GM12878 (cell line): Measurements from ENCODE around the gene HNRNPF. TPM values are rescaled to one million over a fixed set of nuclear protein-coding genes. Genes with fewer than 3 reads are reported as not detected.

Source experiments
- ATAC-seq: fragments of 200-7000 bp; cut with Tn5 transposase; 3 replicates; pipeline ENCODE4 v1.9.1; 2020; ENCODE audit warnings: mild to moderate bottlenecking, moderate library complexity
- BruUV-seq: library from RNA; stranded (reverse); fragments of 400-500 nt; replicated peaks from 2 replicates; lab custom pipeline; 2021; lab: Mats Ljungman, UMichigan
- CTCF ChIA-PET: fragments of 300-600 bp; sonication (Branson Sonifier 250); formaldehyde crosslinking; extraction: SDS; loops from one replicate; lab custom pipeline; 2021; ENCODE audit warnings: inconsistent platforms; lab: Yijun Ruan, JAX
- POLR2A ChIA-PET: fragments of 350-600 bp; formaldehyde crosslinking; extraction: SDS; loops from one replicate; lab custom pipeline; 2021; ENCODE audit warnings: inconsistent platforms; lab: Charles Lee
- RAD21 ChIA-PET: fragments of 300-600 bp; sonication (Branson Sonifier 250); formaldehyde crosslinking; loops from one replicate; lab custom pipeline; 2023; ENCODE audit warnings: antibody characterized with exemption; ENCODE audit not compliant: unreplicated experiment; lab: Charles Lee
- SMC1A ChIA-PET: fragments of 300-600 bp; sonication (Branson Sonifier 250); formaldehyde crosslinking; loops from one replicate; lab custom pipeline; 2023; ENCODE audit not compliant: unreplicated experiment, uncharacterized antibody; lab: Charles Lee
- DNase-seq: peaks from one replicate; pipeline ENCODE4 v3.0.0-alpha.2; 2011; ENCODE audit warnings: low read depth, low spot score
- FAIRE-seq: peaks from 3 replicates; lab custom pipeline; 2011; peaks lifted over from hg19 to GRCh38; lab: Jason Lieb, UNC
- H2AFZ ChIP-seq: 2 replicates; pipeline ENCODE4 v1.6.0; 2011; ENCODE audit warnings: low read depth, low read length, control low read depth; ENCODE audit not compliant: control insufficient read depth
- H3K27ac ChIP-seq: 2 replicates; pipeline ENCODE4 v1.5.1; 2011; ENCODE audit warnings: control low read depth; ENCODE audit not compliant: control insufficient read depth, insufficient read depth
- H3K27me3 ChIP-seq, 2 experiments: replicated peaks in 1 of 2; 2 replicates each; pipeline versions ENCODE4 v1.6.0 to v1.6.1; 2011; ENCODE audit warnings: low read length in 1 of 2; ENCODE audit not compliant: control insufficient read depth in 2 of 2, insufficient read depth in 2 of 2
- H3K36me3 ChIP-seq, 2 experiments: 2 replicates each; pipeline ENCODE4 v1.5.1; 2011; ENCODE audit warnings: low read length in 1 of 2; ENCODE audit not compliant: control insufficient read depth in 2 of 2, insufficient read depth in 2 of 2
- H3K4me1 ChIP-seq: 2 replicates; pipeline ENCODE4 v1.6.1; 2011; ENCODE audit warnings: mild to moderate bottlenecking, low read length, moderate library complexity, mixed read lengths; ENCODE audit not compliant: control insufficient read depth, insufficient read depth
- H3K4me2 ChIP-seq: 2 replicates; pipeline ENCODE4 v1.6.0; 2011; ENCODE audit warnings: control low read depth; ENCODE audit not compliant: control insufficient read depth, insufficient read depth
- H3K4me3 ChIP-seq: fragments of 200-600 bp; sonication (generic); 2 replicates; pipeline ENCODE4 v1.5.1; 2016
- H3K79me2 ChIP-seq: 2 replicates; pipeline ENCODE4 v1.6.0; 2011; ENCODE audit warnings: low read length; ENCODE audit not compliant: control insufficient read depth, insufficient read depth
- H3K9ac ChIP-seq: 2 replicates; pipeline ENCODE4 v1.8.0; 2011; ENCODE audit warnings: low read length, control low read depth, mixed read lengths; ENCODE audit not compliant: control insufficient read depth, insufficient read depth
- H3K9me3 ChIP-seq: replicated peaks from 3 replicates; pipeline ENCODE4 v1.5.1; 2011; ENCODE audit warnings: mild to moderate bottlenecking, low read length; ENCODE audit not compliant: control insufficient read depth, insufficient read depth
- H4K20me1 ChIP-seq: 2 replicates; pipeline ENCODE4 v1.6.0; 2011; ENCODE audit not compliant: control insufficient read depth, insufficient read depth
- ATF2 ChIP-seq: IDR thresholded peaks from 2 replicates; pipeline ENCODE4 v1.6.1; 2012; ENCODE audit warnings: low read length, inconsistent platforms
- BCL3 ChIP-seq: IDR thresholded peaks from 2 replicates; pipeline ENCODE4 v1.6.1; 2011; ENCODE audit warnings: borderline replicate concordance, low read depth, mild to moderate bottlenecking, moderate library complexity, low read length; ENCODE audit not compliant: insufficient read depth, poor library complexity, severe bottlenecking
- CEBPB ChIP-seq, 2 experiments: fragments of 150-350 bp in 1 of 2; IDR thresholded peaks; 2 replicates each; pipeline ENCODE4 v1.6.1; 2012 to 2014; ENCODE audit warnings: low read depth in 2 of 2, low read length in 2 of 2, borderline replicate concordance in 1 of 2, inconsistent platforms in 1 of 2
- E2F8 ChIP-seq: fragments of 450-650 bp; IDR thresholded peaks from 2 replicates; pipeline ENCODE4 v1.6.1; 2018; ENCODE audit warnings: mild to moderate bottlenecking, low read depth, moderate library complexity; ENCODE audit not compliant: partially characterized antibody
- ELK1 ChIP-seq: IDR thresholded peaks from 2 replicates; pipeline ENCODE4 v1.6.1; 2012; ENCODE audit warnings: low read depth, low read length, improper control_type of control experiment
- MTA3 ChIP-seq: IDR thresholded peaks from 2 replicates; pipeline ENCODE4 v1.6.1; 2012; ENCODE audit warnings: low read length, inconsistent platforms, borderline replicate concordance
- MXI1 ChIP-seq: fragments of 150-350 bp; IDR thresholded peaks from 2 replicates; pipeline ENCODE4 v1.6.1; 2011; ENCODE audit warnings: low read depth, mild to moderate bottlenecking, inconsistent platforms, low read length, improper control_type of control experiment
- NFIC ChIP-seq: IDR thresholded peaks from 2 replicates; pipeline ENCODE4 v1.6.1; 2012; ENCODE audit warnings: low read depth, mild to moderate bottlenecking, inconsistent platforms, low read length, moderate library complexity
- PAX8 ChIP-seq: fragments of 450-650 bp; IDR thresholded peaks from 2 replicates; pipeline ENCODE4 v1.6.1; 2017; ENCODE audit warnings: mild to moderate bottlenecking, moderate library complexity
- PML ChIP-seq: IDR thresholded peaks from 2 replicates; pipeline ENCODE4 v1.6.1; 2012; ENCODE audit warnings: low read length, inconsistent platforms
- POLR2AphosphoS2 ChIP-seq: IDR thresholded peaks from 2 replicates; pipeline ENCODE4 v1.6.1; 2011; ENCODE audit warnings: low read depth, mild to moderate bottlenecking, low read length, improper control_type of control experiment, moderate library complexity
- POLR2AphosphoS5 ChIP-seq: IDR thresholded peaks from 2 replicates; pipeline ENCODE4 v1.6.1; 2011; ENCODE audit warnings: mild to moderate bottlenecking, low read length, inconsistent platforms
- POU2F2 ChIP-seq: IDR thresholded peaks from 3 replicates; pipeline ENCODE4 v1.6.1; 2011; ENCODE audit warnings: low read depth, mild to moderate bottlenecking, low read length, borderline replicate concordance
- RUNX3 ChIP-seq: IDR thresholded peaks from 2 replicates; pipeline ENCODE4 v1.6.1; 2012; ENCODE audit warnings: low read length, inconsistent platforms
- SMAD5 ChIP-seq: IDR thresholded peaks from 2 replicates; pipeline ENCODE4 v1.6.1; 2016; ENCODE audit warnings: antibody characterized with exemption, low read depth
- WGBS: methylation state at CpG from one replicate; pipeline ENCODE4 v1.1.6; 2016; ENCODE audit warnings: low lambda C conversion rate; ENCODE audit not compliant: insufficient replicate concordance, insufficient coverage; ENCODE audit errors: missing lambda C conversion rate; 5-methylcytosine and 5-hydroxymethylcytosine counted together
- in situ Hi-C: fragments of 300-500 bp; cut with MboI; formaldehyde crosslinking; loops from 9 replicates; pipeline ENCODE4 v1.14.3; 2018; ENCODE audit warnings: mixed read lengths
- intact Hi-C: fragments of 100-400 bp; cut with micrococcal nuclease; formaldehyde crosslinking; loops from one replicate; pipeline ENCODE4 v1.14.2; 2022; ENCODE audit not compliant: unreplicated experiment
- polyA plus RNA-seq, 11 experiments: library from polyadenylated mRNA; depleted of rRNA in 4 of 11; unstranded in 6 of 11; stranded (reverse) in 5 of 11; fragments of >200 nt; fragmentation: Nextera tagmentation in 4 of 11; fragmentation: Illumina TruSeq in 1 of 11; extraction: Ambion mirVana in 4 of 11; extraction: Trizol in 1 of 11; gene quantifications; 1 replicate in 1 of 11; 2 replicates in 10 of 11; pipeline versions ENCODE4 v1.2.1 to v1.2.3, GENCODE V29; 2011 to 2016; ENCODE audit warnings: inconsistent platforms in 2 of 11, missing spikeins in 2 of 11, low read depth in 1 of 11
- total RNA-seq, 4 experiments: library from RNA; depleted of rRNA in 3 of 4; stranded (reverse); fragments of >200 nt in 3 of 4; fragmentation: Illumina TruSeq in 1 of 4; extraction: Trizol in 1 of 4; gene quantifications; 2 replicates each; pipeline versions ENCODE4 v1.2.1 to v1.2.3, GENCODE V29; 2013 to 2021

The HNRNPF gene
- total and polyA plus RNA-seq, 10 of the 15 experiments (the other 5 are each of a cell fraction or from before 2014, with no cell fraction given): 156 to 373 (median 293) TPM

GRCh38 chr10:43384252-43385221 lies 24.4 kb downstream of the HNRNPF start:
- intact Hi-C loops (no loop called here), in situ Hi-C loops (loop anchor here (25.0 kb wide), 2 partner anchors 97 to 597 kb away; partner anchors contain the start of gene BMS1)
- no TSS peak for BruUV-seq
- DNase-seq (no peak), FAIRE-seq (peak; percentile 88), ATAC-seq (peak; percentile 25)
- Histone ChIP-seq H3K27me3 (no peaks in the 10 kb centered on the region), H3K36me3 (peaks cover 20 to 28% of the 10 kb centered on the region in 2 experiments), H2AFZ (no peak overlapping the region), H3K4me3 (no peak overlapping the region), H3K4me2 (no peak overlapping the region), H3K27ac (no peak overlapping the region), H3K4me1 (no peaks in the 10 kb centered on the region), H3K79me2 (peaks cover 4% of the 10 kb centered on the region), H3K9me3 (no peaks in the 10 kb centered on the region), H4K20me1 (peaks cover 5% of the 10 kb centered on the region), H3K9ac (no peak overlapping the region)
- SMC1A ChIA-PET: interaction anchor here (1.9 kb wide), 1 partner anchor 10 kb away, joined by 6 read pairs; no protein-coding TSS in a partner anchor
- RAD21 ChIA-PET: no interaction called here
- POLR2A ChIA-PET: no interaction called here
- 94% methylated on average over 10 of the region's 10 CpGs for WGBS
- CTCF ChIA-PET: interaction anchor here (0.7 kb wide), 1 partner anchor 23 kb away, joined by 3 read pairs; no protein-coding TSS in a partner anchor
- TF ChIP-seq MXI1 (no peak), PML (peak; percentile 81), ATF2 (peak; percentile 35), PAX8 (no peak), POLR2AphosphoS5 (peak; percentile 79), NFIC (0 out of 2 replicates have a peak, but pooled peaks have one; percentile 17), POLR2AphosphoS2 (peak; percentile 14; the same call in 1 of the 2 replicates), RUNX3 (peak; percentile 23), E2F8 (peak; percentile 26), ELK1 (no peak), BCL3 (peak; percentile 42), MTA3 (peak; percentile 53; the same call in 1 of the 2 replicates), SMAD5 (peak; percentile 36; the same call in 1 of the 2 replicates), POU2F2 (0 out of 3 replicates have a peak, but pooled peaks have one; percentile 13), CEBPB (IDR thresholded peaks at IDR 0.05; ENCODE audit: borderline replicate concordance in 1 of 2, low read depth in 2 of 2, low read length in 2 of 2) (no peak)
